Measurements from ENCODE around the gene PVALEF.

Gene PVALEF

DNA sequence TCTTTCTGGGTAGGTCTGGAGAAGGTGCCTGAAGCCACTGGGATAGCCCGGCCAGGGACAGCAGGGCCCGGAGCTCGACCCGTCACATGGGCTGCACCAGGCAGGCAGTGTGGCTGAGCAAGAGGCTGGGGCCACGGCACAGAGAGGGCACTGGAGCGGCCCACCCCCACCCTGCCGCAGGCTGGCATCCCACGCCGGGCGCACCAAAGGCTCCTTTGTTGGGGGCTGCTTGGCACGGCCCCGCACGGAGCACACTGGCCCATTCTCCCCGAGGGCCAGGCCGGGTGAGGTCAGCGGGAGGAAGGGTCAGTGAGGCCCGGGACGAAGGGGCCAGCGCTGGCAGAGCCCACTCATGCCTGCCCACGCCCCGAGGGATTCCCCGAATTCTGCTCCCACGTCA is 36.5 kb upstream of the PVALEF start:
- no peak for DNase-seq (ENCODE audit: low read depth)

DNA sequence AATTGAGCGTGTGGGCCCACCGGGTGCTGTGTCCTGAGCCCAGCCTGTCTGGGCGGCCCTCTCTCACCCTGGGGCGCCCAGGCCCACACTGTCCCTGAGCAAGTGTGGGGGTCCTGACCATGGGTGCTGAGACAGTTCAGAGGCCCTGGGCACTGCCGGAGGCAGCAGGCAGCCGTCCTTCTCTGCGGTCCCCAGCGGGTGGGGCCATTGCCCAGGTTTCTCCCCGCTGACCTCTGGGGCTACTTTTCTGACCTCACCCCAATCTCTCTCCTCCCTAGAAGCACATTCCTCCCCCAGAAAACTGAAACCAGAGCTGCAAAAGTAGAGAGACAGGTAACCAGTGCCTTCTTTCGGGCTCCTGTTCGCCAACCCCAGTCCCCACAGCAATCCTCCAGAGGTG is 36.0 kb upstream of the PVALEF start:
- DNase-seq (ENCODE audit: low read depth), result no peak

DNA sequence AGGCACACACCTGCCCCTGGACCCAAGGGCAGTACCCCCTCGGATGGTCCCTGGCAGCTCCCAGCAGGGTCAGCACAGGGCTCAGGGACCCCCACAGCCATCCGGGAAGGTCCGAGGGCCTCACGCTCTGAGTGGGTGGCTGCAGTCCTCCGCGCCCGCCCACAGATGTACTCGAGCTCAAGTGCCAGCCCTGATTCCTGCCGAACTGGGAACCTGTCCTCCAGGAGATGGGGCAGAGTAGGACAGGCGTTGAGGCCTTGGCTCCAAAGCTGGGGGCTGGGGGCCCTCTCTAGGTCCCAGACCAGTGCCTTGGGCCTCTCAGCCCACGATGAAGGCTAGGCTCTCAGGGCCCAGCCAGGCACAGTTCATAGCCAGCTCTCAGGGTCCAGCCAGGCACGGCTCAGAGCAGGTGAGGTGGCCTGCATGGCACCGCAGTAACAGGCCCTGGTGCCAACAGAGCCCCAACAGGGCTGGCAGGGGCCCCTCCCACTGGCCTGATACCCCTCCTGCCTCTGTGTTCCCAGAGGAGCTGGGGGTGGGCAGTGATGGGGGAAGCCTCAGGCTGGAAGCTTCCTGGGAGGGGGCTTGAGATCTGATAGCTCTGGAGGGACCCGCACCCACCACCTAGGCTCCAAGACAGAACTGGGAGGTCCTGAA is 35.5 kb upstream of the PVALEF start:
- DNase-seq (ENCODE audit: low read depth), result no peak

DNA sequence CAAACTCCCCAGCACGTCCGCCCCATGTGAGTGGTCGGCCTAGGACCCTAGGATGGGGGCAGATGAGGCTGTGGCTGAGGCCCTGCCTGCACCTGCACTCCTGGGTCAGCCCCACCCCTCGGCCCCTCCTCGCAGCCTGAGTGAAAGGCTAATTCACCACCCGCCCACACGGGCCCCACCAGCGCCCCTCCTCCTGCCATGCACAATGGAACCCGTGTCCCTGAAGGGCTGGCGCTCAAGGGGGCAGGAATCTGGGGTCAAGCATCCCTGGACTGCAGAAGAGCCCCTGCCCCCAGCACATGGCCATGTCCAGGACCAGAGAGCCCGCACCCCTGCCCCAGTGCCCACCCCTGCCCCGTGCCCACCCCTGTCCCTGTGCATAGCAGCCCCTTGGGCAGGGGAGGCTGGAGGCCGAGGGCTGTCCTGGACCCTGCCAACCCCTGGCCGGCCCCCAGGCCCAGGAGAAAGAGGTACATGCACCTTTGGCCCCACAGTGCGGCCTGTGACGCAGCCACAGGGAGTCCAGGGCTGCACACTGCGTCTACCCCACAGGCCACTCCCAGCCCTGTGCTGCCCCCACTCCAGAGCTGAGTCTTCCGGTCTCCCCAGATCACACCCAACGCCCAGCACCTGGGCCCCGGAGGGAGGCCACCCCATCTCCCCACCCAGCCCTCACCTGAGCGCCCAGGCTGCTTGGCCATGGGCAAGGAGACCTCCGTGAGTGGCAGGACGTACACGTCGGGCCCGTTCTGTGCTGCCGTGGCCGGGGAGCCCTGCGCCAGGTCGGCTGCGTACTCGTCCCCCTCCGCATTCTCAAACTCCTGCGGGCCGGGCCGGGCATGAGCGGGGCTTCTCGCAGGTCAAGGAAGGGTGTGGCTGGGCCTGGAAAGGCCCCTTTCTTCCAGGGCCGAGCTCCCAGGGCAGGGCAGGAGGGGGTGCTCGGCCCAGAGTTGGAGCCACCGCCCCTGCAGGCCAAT is 34.6 kb upstream of the PVALEF start:
- no peak for DNase-seq (ENCODE audit: low read depth)

DNA sequence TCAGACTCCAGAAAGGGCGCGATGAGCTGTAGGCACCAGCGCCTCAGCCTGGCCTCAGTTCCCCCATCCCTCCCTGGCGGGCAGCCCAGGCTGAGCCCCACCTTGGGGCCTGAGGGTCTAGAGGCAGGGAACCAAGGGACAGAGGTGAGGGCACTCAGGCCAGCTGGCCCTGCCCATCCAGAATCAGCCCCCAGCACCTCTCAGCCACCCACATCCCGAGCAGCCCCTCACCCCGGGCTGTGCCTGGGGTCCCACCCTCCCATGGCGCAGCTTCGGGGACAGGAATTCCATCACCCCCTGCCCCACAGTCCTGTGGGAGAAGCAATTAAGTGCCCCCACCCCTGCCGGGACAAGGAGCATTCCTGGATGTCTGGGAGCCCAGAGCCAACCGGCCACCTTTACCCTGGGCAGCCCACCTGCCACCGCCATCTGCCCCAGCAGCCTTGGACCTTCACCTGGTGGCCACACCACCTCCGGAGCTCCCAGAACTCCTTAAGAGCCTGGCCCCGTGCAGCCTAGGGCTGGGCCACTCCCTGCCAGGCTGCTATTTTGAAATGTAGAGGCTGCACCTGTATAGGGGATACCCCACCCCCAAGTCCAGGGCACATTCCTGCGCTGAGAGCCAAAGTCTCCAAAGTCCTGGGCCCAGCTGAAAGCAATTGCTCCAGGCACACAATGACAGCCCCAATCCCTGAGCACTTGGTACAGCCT is 33.7 kb upstream of the PVALEF start:
- DNase-seq (ENCODE audit: low read depth), result no peak

DNA sequence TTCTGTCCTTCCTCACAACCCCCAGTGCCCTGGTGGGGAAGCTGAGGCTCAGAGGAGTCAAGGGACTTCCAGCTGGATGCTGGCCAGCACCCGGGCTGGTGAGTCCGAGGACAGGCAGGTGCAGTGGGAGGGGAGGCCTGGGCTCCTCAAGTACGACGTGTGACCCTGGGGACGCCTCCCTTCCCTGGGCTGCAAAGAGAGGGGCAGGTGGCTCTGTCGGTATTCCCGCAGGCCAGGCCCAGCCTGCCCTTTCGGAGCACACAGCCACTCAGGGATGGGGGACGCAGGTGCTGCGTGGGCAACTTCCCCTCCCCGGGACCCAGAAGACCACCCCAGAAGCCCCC is 33.1 kb upstream of the PVALEF start:
- no peak for DNase-seq (ENCODE audit: low read depth)

DNA sequence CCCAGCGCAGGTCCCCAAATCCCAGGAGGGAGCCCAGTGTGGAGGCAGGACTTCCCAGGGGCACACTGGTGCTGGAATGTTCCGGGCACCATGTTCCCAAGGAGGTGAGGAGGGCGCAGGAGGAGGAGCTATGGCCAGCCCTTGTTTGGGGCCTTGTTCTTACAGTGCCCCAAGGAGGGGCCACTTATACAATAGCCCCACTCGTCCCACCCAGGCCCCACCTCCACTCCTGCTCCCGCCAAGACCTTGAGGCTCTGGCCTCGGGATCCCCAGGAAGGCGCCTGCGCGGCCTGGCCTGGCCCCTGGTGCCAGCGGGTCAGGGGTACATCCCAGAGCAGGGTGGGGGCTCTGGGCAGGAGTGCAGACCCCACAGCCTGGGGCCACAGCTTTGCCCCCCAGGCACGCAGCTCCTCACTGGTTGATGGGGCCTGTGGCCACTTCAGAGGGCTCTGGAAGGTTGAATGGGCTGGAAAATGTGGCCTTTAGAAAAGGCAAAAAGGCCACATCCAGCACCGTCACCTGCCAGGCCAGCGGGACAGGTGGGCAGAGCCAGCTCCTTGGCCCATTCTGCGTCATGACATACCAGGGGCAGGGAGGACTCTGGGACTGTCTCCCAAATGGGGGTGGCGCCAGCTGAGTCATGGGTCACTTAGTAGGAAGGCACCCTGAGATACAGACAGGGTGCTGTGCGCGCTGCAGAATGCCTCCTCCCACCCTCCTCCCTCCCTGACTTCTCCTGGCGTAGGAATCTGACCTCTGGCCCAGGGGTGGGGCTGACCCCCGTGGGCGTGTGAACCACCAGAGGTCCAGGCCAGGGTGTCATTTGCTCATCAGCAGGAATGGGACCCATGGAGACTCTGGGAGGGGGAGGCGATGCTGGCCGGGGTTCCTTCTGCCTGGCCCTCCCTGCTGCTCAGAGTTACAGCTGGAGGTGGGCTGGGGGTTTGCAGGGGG is 32.3 kb upstream of the PVALEF start:
- DNase-seq (ENCODE audit: low read depth), result no peak

DNA sequence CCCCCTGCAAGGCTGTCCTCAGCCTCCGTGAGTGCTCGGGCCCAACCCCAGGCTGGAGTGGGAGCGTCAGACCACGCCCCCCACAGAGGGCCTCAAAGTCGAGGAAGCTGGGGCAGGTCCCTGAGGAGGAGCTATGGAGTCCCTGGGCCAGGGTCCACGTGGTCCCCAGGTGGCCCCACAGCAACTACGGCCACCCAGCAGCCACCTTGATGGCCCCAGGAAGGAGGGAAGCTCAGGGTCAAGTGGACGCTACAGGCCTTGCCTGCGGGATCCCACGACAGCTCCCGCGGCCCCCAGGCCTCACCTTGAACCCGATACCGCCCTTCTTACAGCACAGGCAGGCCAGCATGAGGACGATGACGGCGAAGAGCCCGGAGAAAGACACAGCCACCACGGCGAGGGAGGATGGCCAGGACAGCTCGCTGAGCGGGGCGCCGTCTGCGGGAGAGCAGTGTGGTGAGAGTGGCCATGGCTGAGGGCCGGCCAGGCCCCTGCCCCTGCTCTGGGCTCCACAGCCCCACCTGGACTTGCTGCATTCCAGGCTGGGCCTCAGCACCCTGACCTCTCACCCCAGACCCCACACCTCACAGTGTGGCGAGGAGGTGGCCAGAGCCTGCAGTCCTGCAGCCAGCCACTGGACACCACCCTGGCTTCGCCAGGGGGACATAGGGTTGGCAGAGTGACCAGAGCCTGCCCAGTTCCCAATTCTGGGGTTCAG is 31.1 kb upstream of the PVALEF start:
- no peak for DNase-seq (ENCODE audit: low read depth)

DNA sequence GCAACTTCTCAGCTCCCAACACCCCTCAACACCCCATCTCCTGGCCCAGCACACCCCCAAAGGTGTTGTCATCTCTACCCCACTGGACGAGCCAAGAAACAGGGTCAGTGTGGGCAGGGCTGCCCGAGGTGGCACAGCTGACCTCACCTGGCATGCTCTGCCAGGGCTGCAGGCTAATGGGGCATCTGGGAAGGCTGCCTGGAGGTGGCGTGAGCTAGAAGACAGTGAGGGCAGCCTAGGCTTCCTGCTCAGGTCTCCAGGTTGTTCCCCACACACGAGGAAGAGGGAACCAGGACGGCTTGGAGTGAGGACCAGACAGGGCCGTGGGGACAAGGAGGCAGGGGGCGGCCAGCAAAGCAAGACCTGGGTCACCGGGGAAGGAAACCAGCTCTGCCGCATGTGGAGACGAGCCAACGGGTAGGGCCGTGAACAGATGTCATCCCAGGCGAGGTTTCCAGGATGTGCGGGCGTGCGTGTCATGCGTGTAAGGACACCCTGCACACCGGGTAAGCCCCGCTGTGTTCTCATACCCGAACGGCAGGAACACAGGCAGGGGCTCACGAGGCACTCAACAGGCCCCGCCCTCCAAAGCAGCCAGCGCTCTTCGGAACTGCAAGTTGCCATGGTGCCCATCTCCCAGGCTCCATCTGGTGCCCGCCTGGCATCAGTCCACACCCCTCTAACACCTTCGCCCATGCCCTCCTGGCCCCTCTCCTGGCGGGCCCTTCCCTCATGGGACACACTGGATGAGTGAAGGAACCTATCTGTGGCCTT is 29.6 kb upstream of the PVALEF start:
- no peak for DNase-seq (ENCODE audit: low read depth)

DNA sequence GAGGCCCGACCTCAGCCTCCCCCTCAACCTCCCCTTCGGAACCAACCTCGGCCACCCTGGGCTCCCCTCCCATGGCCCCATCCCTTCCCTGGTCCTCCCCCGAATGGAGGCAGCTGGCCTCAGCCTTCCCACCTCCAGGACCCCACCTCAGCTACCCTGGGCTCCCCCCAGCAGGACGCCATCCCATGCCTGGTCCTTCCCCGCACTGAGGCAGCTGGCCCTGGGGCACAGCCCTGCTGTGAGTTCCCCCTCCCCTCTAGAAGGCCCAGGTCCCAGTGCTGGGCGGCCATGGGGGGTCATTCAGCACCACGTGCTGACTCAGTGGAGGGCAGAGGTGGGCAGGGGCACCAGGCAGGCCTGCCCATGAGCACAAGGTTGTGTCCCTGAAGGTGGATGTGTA is 28.9 kb upstream of the PVALEF start:
- DNase-seq (ENCODE audit: low read depth), result no peak

DNA sequence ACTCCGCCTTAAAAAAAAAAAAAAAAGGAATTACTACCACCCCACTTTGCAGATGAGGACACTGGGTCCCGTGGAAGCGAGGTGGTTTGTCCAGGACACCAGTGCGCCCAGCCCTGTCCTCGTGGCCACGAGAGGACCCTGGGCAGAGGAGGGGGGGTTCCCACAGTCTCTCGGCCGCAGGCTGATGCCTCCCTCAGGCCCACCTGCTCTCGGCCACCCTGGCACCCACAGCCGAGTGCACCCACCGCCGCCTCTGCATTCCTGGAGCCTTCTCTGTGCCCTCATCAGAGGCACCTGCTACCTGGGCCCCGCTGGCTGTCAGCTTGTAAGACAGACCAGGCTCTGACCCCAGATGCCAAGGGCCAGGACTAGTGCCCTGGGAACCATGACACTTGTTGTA is 28.1 kb upstream of the PVALEF start:
- DNase-seq (ENCODE audit: low read depth), result no peak

DNA sequence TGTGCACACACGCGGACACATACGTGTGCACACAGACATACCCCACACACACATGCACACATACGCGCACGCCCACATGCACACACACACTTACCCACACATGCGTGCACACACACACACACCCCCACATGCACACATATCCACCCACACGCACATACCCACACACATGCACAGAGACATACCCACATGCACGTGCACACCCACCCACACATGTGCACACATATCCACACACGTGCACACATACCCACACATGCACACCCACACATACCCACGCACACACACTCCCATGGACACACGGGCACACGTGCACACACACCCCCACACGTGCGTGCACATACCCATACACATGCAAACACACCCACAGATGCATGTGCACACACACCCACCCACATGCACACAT is 27.2 kb upstream of the PVALEF start:
- no peak for DNase-seq (ENCODE audit: low read depth)

DNA sequence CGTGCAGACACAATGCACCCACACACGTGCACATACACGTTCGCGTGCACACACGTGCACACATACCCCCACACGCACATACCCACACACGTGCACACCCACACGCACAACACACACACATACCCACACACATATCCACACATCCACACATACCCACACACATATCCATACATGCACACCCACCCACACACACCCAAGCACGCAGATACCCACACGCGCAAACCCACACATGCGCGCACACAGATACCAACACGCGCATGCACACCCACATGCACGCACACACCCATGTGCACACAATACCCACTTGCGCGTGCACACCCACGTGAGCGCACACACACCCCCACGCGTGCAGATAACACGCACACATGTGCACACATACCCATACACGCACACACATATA is 26.8 kb upstream of the PVALEF start:
- DNase-seq (ENCODE audit: low read depth), result no peak

DNA sequence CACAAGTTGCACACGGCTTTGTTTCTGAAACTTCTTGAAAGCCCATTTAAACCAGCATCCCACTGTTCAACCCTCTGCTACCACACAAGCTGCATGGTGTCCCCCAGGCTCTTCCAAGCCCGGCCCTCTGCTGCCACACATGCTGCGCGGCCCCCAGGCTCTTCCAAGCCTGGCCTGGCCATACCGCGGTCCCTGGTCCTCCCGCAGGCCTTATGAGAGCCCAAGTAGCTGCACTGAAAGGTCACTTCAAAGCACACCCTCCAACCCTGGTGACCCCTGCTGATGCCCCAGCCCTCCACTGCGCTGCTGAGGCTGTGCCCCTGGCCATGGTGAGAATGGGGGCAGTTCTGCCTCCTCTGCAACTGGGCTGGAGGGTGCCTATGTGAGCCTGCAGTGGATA is 25.9 kb upstream of the PVALEF start:
- DNase-seq (ENCODE audit: low read depth), result no peak

DNA sequence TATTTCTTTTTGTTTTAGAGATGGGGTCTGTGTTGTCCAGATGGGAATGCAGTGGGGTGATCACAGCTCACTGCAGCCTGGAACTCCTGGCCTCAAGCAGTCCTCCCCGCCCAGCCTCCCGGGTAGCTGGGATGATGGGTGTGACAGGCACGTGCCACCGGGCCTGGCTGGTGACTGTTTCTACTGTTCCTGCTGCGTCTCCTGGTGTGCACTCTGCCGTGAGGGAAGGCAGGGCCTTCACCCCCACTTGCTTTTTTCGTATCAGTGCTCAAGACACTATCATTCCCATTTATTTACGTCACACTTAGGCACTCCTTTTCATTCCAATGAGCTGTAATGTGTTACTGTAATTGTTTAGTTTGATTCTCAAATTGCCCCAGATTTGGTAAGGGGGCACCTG is 25.3 kb upstream of the PVALEF start:
- DNase-seq (ENCODE audit: low read depth), result no peak

DNA sequence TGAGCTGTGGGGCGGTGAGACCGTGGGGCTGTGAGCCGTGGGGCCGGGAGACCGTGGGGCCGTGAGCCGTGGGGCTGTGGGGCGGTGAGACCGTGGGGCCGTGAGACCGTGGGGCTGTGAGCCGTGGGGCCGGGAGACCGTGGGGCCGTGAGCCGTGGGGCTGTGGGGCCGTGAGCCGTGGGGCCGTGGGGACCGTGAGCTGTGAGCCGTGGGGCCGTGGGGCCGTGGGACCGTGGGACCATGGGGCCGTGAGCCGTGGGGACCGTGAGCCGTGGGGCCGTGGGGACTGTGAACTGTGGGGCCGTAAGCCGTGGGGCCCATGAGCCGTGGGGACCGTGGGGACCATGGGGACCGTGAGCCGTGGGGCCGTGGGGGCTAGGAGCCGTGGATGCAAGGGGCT is 24.6 kb upstream of the PVALEF start:
- DNase-seq (ENCODE audit: low read depth), result no peak

DNA sequence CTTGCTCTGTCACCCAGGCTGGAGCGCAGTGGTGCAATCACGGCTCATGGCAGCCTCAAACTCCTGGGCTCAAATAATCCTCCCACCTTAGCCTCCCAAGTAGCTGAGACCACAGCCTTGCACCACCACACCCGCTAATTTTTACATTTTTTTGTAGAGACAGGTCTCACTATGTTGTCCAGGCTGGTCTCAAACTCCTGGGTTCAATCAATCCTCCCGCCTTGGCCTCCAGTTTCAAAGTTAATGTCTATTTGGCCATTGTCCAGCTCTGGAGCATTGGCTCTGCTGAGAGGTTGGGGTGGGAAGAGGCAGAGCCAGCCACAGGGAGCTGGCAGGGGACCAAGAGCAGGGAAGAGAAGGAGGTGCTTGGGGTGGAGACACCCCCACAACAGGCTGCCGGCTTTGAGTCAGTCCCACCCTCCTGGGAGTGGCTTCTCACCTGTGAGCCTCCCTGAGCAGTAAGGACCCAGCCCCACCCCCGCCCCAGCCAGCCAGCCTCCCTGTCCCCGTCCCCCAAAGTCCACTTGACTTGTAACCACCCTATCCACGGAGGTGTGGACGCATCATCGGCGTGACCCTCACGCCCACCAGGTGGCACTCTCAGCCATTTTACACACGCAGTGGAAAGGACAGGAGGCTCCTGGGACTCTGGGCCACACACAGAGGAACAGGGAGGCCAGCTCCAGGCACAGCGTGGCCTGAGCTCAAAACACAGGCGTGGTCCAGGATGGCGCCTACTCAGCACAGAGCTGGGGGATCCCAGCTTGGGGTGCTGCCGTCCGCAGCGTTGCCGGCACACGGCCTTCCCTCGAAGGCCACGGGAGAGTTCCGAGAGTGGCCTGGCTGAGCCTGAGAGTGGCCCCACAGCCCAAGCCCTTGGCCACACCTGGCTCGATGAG is 22.8 kb upstream of the PVALEF start:
- peak; percentile 19 for DNase-seq (ENCODE audit: low read depth)

DNA sequence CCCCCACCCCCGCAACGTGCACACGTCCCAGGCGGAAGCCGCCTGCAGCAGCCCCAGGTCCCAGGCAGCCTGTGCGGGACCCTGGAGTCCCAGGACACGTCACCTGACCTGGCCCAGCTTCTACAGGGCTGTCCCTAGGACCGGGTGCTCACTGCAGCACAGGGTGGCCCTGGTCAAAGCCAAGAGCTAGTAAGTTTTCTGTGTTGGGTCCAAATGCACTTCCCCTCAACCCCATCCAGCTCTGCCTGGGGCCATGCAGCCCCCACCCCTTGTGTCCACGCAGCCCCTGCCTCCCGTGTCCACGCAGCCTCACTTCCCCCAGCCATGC is 22.1 kb upstream of the PVALEF start:
- no peak for DNase-seq (ENCODE audit: low read depth)

DNA sequence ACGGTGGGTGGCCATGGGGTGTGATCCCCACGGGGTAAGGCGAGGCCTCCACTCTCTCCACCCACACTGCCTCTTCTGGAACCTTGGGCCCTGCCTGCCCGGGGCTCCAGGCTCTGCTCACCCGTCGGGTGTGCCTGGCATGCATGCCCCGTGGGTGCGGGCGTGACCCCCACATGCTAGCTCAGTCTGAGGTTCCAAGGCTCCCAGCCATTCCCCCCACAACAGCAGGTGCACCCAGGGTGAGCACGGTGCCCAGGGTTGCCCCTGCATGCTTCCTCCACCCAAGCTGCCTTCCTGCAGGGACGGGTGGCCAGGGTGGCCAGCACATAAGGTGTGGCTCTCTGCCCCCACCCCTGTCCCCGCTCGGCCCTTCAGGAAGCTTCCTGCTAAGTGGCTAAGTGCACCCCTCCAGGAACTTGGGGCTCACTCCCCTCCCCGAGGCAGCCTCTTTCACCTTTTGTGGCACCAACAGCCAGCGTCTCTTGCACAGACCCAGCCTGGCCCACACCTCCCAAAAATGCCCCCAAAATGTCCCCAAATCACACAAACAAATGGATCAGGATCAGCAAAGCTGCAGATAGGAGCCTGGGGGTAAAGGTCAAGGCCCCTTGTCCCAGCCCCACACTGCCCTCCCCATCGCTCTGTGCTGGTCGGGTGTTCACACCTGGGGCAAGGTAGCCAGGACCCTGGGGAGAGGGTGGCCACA is 21.4 kb upstream of the PVALEF start:
- DNase-seq (ENCODE audit: low read depth), result no peak
